Measurements from ENCODE around the gene CXCR3.
"Not testable (repeated sequence)": the region's sequence is repeated elsewhere in the genome, so short reads cannot be mapped to it uniquely, and the experiment has no call there.

GRCh38 chrX:71571390-71571789, 46.9 kb downstream of the CXCR3 start:
- TF ChIP-seq EZH2 (IDR thresholded peaks at IDR 0.05; ENCODE audit: insufficient read depth, low read length); CTCF (IDR thresholded peaks at IDR 0.05; ENCODE audit: insufficient read depth, low read depth, low read length): not testable (repeated sequence)

All from astrocyte (in vitro differentiated cells and primary cell).